GM12801 (cell line): ENCODE data around the gene AGTR1.

Experiments used
- CTCF ChIP-seq: IDR thresholded peaks from one replicate; pipeline ENCODE4 v1.5.1; 2011; ENCODE audit warnings: control low read depth; ENCODE audit not compliant: insufficient read length; ENCODE audit errors: extremely low read depth

Gene AGTR1

GRCh38 chr3:148763156-148763680, 65.5 kb downstream of the AGTR1 start:
- no peak for TF ChIP-seq CTCF

GRCh38 chr3:148763986-148764935, 66.6 kb downstream of the AGTR1 start:
- no peak for TF ChIP-seq CTCF

- no peak for TF ChIP-seq CTCF
These were observed 74.7 kb downstream of the AGTR1 start for GRCh38 chr3:148772361-148772760.

- no peak for TF ChIP-seq CTCF
These were observed 75.1 kb downstream of the AGTR1 start for GRCh38 chr3:148772835-148773234.

GRCh38 chr3:148773805-148774204, 76.1 kb downstream of the AGTR1 start:
- no peak for TF ChIP-seq CTCF

- no peak for TF ChIP-seq CTCF
These were observed 81.2 kb downstream of the AGTR1 start for GRCh38 chr3:148778926-148779325.

- TF ChIP-seq CTCF = no peak
These were observed 91.4 kb downstream of the AGTR1 start for GRCh38 chr3:148789146-148789545.
